ENCODE data around the gene CA12.

GRCh38 chr15:63337046-63337445 is 44.6 kb downstream of the CA12 start:
- TF ChIP-seq, protein P1, sequence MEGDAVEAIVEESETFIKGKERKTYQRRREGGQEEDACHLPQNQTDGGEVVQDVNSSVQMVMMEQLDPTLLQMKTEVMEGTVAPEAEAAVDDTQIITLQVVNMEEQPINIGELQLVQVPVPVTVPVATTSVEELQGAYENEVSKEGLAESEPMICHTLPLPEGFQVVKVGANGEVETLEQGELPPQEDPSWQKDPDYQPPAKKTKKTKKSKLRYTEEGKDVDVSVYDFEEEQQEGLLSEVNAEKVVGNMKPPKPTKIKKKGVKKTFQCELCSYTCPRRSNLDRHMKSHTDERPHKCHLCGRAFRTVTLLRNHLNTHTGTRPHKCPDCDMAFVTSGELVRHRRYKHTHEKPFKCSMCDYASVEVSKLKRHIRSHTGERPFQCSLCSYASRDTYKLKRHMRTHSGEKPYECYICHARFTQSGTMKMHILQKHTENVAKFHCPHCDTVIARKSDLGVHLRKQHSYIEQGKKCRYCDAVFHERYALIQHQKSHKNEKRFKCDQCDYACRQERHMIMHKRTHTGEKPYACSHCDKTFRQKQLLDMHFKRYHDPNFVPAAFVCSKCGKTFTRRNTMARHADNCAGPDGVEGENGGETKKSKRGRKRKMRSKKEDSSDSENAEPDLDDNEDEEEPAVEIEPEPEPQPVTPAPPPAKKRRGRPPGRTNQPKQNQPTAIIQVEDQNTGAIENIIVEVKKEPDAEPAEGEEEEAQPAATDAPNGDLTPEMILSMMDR (conservative IDR thresholded peaks at IDR 0.05; ENCODE audit: low read depth, low read length) = no peak
- no peak for TF ChIP-seq EZH2 (IDR thresholded peaks at IDR 0.05; ENCODE audit: low read length, unreplicated experiment)
- TF ChIP-seq EZH2phosphoT487 (IDR thresholded peaks at IDR 0.05; ENCODE audit: borderline replicate concordance, low read length) = no peak

Measured in PC-3 (cell line).